ENCODE results near the gene PCDHB1. TPM values are rescaled to one million over a fixed set of nuclear protein-coding genes. Genes with fewer than 3 reads are reported as not detected.

Gene PCDHB1
- total RNA-seq, 1 donor from 2014 or later = not detected

GRCh38 chr5:141040093-141040770 lies 10.9 kb upstream of the PCDHB1 start:
- peaks cover 15% of the 10 kb centered on the region for H3K4me1 ChIP-seq
- peak overlapping the region; percentile 19 to 24 for H3K4me3 ChIP-seq
- no peak overlapping the region for H3K27ac ChIP-seq
- H3K27me3 ChIP-seq = no peaks in the 10 kb centered on the region
- intact Hi-C loops (cut with DNase I) = no loop called here
- TF ChIP-seq POLR2A (IDR thresholded peaks at IDR 0.05) = no peak
- TF ChIP-seq CTCF (IDR thresholded peaks at IDR 0.05) = no peak
- no peak for TF ChIP-seq POLR2AphosphoS5 (IDR thresholded peaks at IDR 0.05; ENCODE audit: insufficient read depth in 1 of 2, low read depth in 1 of 2)
- H3K36me3 ChIP-seq = no peaks in the 10 kb centered on the region
- no peaks in the 10 kb centered on the region for H3K9me3 ChIP-seq
- no peak for DNase-seq (ENCODE audit: extremely low spot score in 2 of 2)

- Histone ChIP-seq H3K27ac (no peak overlapping the region), H3K9me3 (no peaks in the 10 kb centered on the region), H3K4me3 (peak overlapping the region; percentile 19 to 24), H3K27me3 (no peaks in the 10 kb centered on the region), H3K4me1 (peaks cover 15% of the 10 kb centered on the region), H3K36me3 (no peaks in the 10 kb centered on the region)
- TF ChIP-seq POLR2A (IDR thresholded peaks at IDR 0.05) (no peak), CTCF (IDR thresholded peaks at IDR 0.05) (peak; percentile 54 to 77 (median 61)), POLR2AphosphoS5 (IDR thresholded peaks at IDR 0.05; ENCODE audit: insufficient read depth in 1 of 2, low read depth in 1 of 2) (peak in 1 of 2 donors; percentile 72)
- no peak for DNase-seq (ENCODE audit: extremely low spot score in 2 of 2)
- intact Hi-C loops (cut with DNase I) = no loop called here
Observed at GRCh38 chr5:141040771-141041426, 10.3 kb upstream of the PCDHB1 start.

- TF ChIP-seq POLR2AphosphoS5 (IDR thresholded peaks at IDR 0.05; ENCODE audit: insufficient read depth in 1 of 2, low read depth in 1 of 2) (no peak), POLR2A (IDR thresholded peaks at IDR 0.05) (no peak)
- H3K36me3 ChIP-seq = no peaks in the 10 kb centered on the region
- DNase-seq (ENCODE audit: extremely low spot score in 2 of 2) = no peak
- no peaks in the 10 kb centered on the region for H3K27me3 ChIP-seq
- no peaks in the 10 kb centered on the region for H3K9me3 ChIP-seq
- intact Hi-C loops (cut with DNase I) = no loop called here
- no peak overlapping the region for H3K4me3 ChIP-seq
- no peak overlapping the region for H3K27ac ChIP-seq
- peaks cover 15% of the 10 kb centered on the region for H3K4me1 ChIP-seq
Observed at GRCh38 chr5:141041427-141041785, 9.8 kb upstream of the PCDHB1 start.

- TF ChIP-seq POLR2AphosphoS5 (IDR thresholded peaks at IDR 0.05; ENCODE audit: insufficient read depth in 1 of 2, low read depth in 1 of 2) (no peak), POLR2A (IDR thresholded peaks at IDR 0.05) (no peak), CTCF (IDR thresholded peaks at IDR 0.05) (no peak)
- peaks cover 15% of the 10 kb centered on the region for H3K4me1 ChIP-seq
- H3K36me3 ChIP-seq = no peaks in the 10 kb centered on the region
- no peak overlapping the region for H3K27ac ChIP-seq
- H3K4me3 ChIP-seq = no peak overlapping the region
- no peak for DNase-seq (ENCODE audit: extremely low spot score in 2 of 2)
- no peaks in the 10 kb centered on the region for H3K9me3 ChIP-seq
- H3K27me3 ChIP-seq = no peaks in the 10 kb centered on the region
- intact Hi-C loops (cut with DNase I) = no loop called here
Observed at GRCh38 chr5:141042555-141042954, 8.6 kb upstream of the PCDHB1 start.

- DNase-seq (ENCODE audit: extremely low spot score in 2 of 2) = no peak
- TF ChIP-seq POLR2A (IDR thresholded peaks at IDR 0.05) = no peak
- TF ChIP-seq CTCF (IDR thresholded peaks at IDR 0.05) = no peak
- no peak for TF ChIP-seq POLR2AphosphoS5 (IDR thresholded peaks at IDR 0.05; ENCODE audit: insufficient read depth in 1 of 2, low read depth in 1 of 2)
- peaks cover 4% of the 10 kb centered on the region for H3K4me1 ChIP-seq
- no peaks in the 10 kb centered on the region for H3K36me3 ChIP-seq
- peak overlapping the region; percentile 37 to 50 for H3K4me3 ChIP-seq
- no peaks in the 10 kb centered on the region for H3K27me3 ChIP-seq
- H3K9me3 ChIP-seq = no peaks in the 10 kb centered on the region
- no peak overlapping the region for H3K27ac ChIP-seq
- intact Hi-C loops (cut with DNase I) = no loop called here
Observed at GRCh38 chr5:141051521-141051866, 320 bp downstream of the PCDHB1 start.
